ENCODE results near the gene IL1RAP. TPM values are rescaled to one million over a fixed set of nuclear protein-coding genes. Genes with fewer than 3 reads are reported as not detected.

The IL1RAP gene
- total RNA-seq, 1 donor from 2014 or later: 8.2 TPM

DNA sequence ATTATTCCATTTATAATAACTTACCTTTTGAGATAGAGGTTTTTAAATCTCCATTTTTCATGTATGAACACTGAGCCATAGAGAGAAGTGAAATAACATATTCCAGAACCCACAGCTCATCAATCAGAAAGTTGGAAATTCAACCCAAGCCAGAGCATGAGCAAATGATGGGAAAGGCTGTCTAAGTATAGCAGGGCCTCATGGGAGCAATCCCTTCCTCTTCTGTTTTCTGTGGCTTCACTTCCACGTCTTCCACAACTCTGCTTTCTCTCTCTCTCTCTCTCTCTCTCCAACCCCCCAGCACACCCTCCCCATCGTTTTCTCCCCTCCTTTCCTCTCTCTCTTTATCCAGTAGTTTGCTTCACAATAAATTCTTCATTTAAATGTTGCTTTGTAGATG lies 14.8 kb upstream of the IL1RAP start:
- Mint-ChIP-seq H3K4me1 (ENCODE audit: unreplicated experiment) (no peaks in the 10 kb centered on the region), H3K27me3 (no peaks in the 10 kb centered on the region), H3K9me3 (no peaks in the 10 kb centered on the region), H3K4me3 (no peak overlapping the region), H3K27ac (no peak overlapping the region), H3K36me3 (no peaks in the 10 kb centered on the region)
- no peak for DNase-seq (ENCODE audit: extremely low spot score, unreplicated experiment)
- TF ChIP-seq, protein P1, sequence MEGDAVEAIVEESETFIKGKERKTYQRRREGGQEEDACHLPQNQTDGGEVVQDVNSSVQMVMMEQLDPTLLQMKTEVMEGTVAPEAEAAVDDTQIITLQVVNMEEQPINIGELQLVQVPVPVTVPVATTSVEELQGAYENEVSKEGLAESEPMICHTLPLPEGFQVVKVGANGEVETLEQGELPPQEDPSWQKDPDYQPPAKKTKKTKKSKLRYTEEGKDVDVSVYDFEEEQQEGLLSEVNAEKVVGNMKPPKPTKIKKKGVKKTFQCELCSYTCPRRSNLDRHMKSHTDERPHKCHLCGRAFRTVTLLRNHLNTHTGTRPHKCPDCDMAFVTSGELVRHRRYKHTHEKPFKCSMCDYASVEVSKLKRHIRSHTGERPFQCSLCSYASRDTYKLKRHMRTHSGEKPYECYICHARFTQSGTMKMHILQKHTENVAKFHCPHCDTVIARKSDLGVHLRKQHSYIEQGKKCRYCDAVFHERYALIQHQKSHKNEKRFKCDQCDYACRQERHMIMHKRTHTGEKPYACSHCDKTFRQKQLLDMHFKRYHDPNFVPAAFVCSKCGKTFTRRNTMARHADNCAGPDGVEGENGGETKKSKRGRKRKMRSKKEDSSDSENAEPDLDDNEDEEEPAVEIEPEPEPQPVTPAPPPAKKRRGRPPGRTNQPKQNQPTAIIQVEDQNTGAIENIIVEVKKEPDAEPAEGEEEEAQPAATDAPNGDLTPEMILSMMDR (conservative IDR thresholded peaks at IDR 0.05): no peak

- no peak overlapping the region for H3K4me3 Mint-ChIP-seq
- H3K4me1 Mint-ChIP-seq (ENCODE audit: unreplicated experiment): no peaks in the 10 kb centered on the region
- no peak overlapping the region for H3K27ac Mint-ChIP-seq
- no peaks in the 10 kb centered on the region for H3K9me3 Mint-ChIP-seq
- no peaks in the 10 kb centered on the region for H3K36me3 Mint-ChIP-seq
- DNase-seq (ENCODE audit: extremely low spot score, unreplicated experiment): no peak
- no peaks in the 10 kb centered on the region for H3K27me3 Mint-ChIP-seq
- TF ChIP-seq, protein P1 (conservative IDR thresholded peaks at IDR 0.05): no peak
Observed at GRCh38 chr3:190502946-190503345, 10.9 kb upstream of the IL1RAP start.

DNA sequence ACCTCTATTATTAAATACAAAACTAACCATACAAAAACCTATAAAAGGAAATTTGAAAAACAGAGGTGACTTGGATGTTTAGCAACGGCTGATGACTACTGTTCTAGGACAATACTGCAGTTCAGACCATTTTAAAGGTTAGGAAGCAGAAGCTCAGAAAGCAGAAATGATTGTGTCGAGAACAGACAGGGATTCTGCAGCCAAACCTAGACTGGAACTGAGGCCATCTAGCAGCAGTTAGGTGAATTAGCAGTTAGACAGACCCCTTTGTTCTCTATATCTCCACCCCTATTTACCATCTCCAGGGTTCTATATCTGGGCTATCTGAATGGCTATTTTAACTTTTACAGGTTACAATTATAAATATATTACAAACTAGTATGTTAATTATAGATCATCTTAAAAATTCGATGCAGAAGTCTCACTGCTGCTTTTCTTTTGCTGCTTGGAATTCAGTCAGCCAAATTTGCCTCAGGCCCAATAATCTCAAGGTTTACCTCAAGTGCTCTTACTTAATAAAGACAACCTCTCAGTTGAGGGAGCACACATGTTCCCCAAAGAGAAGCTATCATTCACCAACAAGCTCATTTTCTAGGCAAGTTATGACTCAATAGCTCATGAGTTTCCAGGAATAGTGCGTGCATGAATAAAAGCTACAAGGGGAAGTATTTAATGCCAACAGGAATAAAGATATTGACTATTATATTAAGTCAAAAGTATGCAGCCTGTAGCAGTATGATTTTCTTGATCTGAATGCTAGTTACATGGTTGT lies 9.3 kb upstream of the IL1RAP start:
- no peak overlapping the region for H3K27ac Mint-ChIP-seq
- DNase-seq (ENCODE audit: extremely low spot score, unreplicated experiment): no peak
- TF ChIP-seq, protein P1 (conservative IDR thresholded peaks at IDR 0.05): no peak
- no peaks in the 10 kb centered on the region for H3K4me1 Mint-ChIP-seq (ENCODE audit: unreplicated experiment)
- no peaks in the 10 kb centered on the region for H3K36me3 Mint-ChIP-seq
- no peaks in the 10 kb centered on the region for H3K9me3 Mint-ChIP-seq
- no peak overlapping the region for H3K4me3 Mint-ChIP-seq
- peaks cover under 1% of the 10 kb centered on the region for H3K27me3 Mint-ChIP-seq

GRCh38 chr3:190505381-190506003 lies 8.4 kb upstream of the IL1RAP start:
- no peak for DNase-seq (ENCODE audit: extremely low spot score, unreplicated experiment)
- H3K36me3 Mint-ChIP-seq: no peaks in the 10 kb centered on the region
- no peaks in the 10 kb centered on the region for H3K4me1 Mint-ChIP-seq (ENCODE audit: unreplicated experiment)
- TF ChIP-seq, protein P1 (conservative IDR thresholded peaks at IDR 0.05): no peak
- H3K9me3 Mint-ChIP-seq: no peaks in the 10 kb centered on the region
- peaks cover 4% of the 10 kb centered on the region for H3K27me3 Mint-ChIP-seq
- H3K27ac Mint-ChIP-seq: no peak overlapping the region
- H3K4me3 Mint-ChIP-seq: no peak overlapping the region

DNA sequence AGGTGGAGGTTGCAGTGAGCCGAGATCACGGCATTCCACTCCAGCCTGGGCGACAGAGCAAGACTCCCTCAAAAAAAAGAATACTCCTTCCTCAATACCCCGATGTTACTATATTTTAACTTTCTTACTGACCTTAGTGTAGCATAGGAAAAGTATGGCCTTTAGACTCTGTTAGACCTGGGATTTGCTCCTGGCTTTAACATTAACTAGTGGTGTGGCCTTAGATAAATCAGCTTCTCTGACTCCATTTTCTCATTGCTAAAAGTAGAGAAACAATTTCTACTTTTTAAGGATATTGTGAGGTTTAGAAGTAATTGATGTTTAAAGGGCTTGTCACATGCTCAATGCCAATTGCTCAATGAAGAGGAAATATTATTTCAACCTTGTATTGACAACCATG lies 7.6 kb upstream of the IL1RAP start:
- no peaks in the 10 kb centered on the region for H3K4me1 Mint-ChIP-seq (ENCODE audit: unreplicated experiment)
- DNase-seq (ENCODE audit: extremely low spot score, unreplicated experiment): no peak
- no peak overlapping the region for H3K4me3 Mint-ChIP-seq
- TF ChIP-seq, protein P1 (conservative IDR thresholded peaks at IDR 0.05): no peak
- peaks cover 4% of the 10 kb centered on the region for H3K27me3 Mint-ChIP-seq
- no peak overlapping the region for H3K27ac Mint-ChIP-seq
- no peaks in the 10 kb centered on the region for H3K9me3 Mint-ChIP-seq
- H3K36me3 Mint-ChIP-seq: no peaks in the 10 kb centered on the region
